ENCODE measurements around the gene NUDT10. TPM values are rescaled to one million over a fixed set of nuclear protein-coding genes. Genes with fewer than 3 reads are reported as not detected.

NUDT10 gene
- total RNA-seq, 4 donors from 2014 or later = 0.83 to 4.8 (median 3.2) TPM

- H3K36me3 ChIP-seq = no peaks in the 10 kb centered on the region
- no peak overlapping the region for H3K4me3 ChIP-seq
- intact Hi-C loops (cut with DNase I) = no loop called here
- H3K27me3 ChIP-seq = no peaks in the 10 kb centered on the region
- no peaks in the 10 kb centered on the region for H3K9me3 ChIP-seq
- no peak overlapping the region for H3K27ac ChIP-seq (replicated peaks in 1 of 4)
- TF ChIP-seq POLR2A (IDR thresholded peaks at IDR 0.05; ENCODE audit: low read depth) (no peak), EP300 (IDR thresholded peaks at IDR 0.05) (no peak), CTCF (IDR thresholded peaks at IDR 0.05) (no peak), POLR2AphosphoS5 (IDR thresholded peaks at IDR 0.05) (no peak)
- H3K4me1 ChIP-seq = peaks cover 0 to 3% (median 0%) of the 10 kb centered on the region in 4 donors
- 71% methylated on average over 4 of the region's 4 CpGs for WGBS
- no peak for DNase-seq (ENCODE audit: extremely low spot score)
Observed at GRCh38 chrX:51334276-51334675, 1.7 kb downstream of the NUDT10 start.

DNA sequence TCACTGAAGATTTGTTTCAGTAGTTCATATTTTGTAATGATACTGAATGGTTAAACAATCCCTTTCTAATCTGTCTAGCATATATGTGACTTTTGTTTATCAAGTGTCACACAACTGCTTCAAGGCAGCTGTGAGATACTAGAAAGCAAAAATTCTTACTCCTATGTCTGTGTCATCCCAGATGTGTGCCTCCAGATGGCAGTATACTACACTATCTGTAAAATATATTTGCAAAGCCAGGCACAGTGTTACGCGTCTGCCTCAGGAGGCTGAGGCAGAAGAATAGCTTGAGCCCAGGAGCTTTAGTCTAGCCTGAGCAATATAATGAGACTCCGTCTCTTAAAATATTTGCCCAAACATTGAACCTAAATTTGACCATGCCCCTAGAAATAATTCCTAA, 4.0 kb downstream of the NUDT10 start:
- peaks cover 0 to 3% (median 0%) of the 10 kb centered on the region in 4 donors for H3K4me1 ChIP-seq
- TF ChIP-seq CTCF (IDR thresholded peaks at IDR 0.05) (peak; percentile 47 to 54 (median 53)), POLR2A (IDR thresholded peaks at IDR 0.05; ENCODE audit: low read depth) (no peak)
- H3K9me3 ChIP-seq = no peaks in the 10 kb centered on the region
- intact Hi-C loops (cut with DNase I) = loop anchor here (5.0 kb wide), 1 partner anchor 86 kb away; no protein-coding TSS in a partner anchor
- 13% methylated on average over 3 of the region's 3 CpGs for WGBS
- H3K27me3 ChIP-seq = no peaks in the 10 kb centered on the region
- no peak overlapping the region for H3K27ac ChIP-seq (replicated peaks in 1 of 4)
- H3K36me3 ChIP-seq = no peaks in the 10 kb centered on the region
- no peak for DNase-seq (ENCODE audit: extremely low spot score)
- no peak overlapping the region for H3K4me3 ChIP-seq

DNA sequence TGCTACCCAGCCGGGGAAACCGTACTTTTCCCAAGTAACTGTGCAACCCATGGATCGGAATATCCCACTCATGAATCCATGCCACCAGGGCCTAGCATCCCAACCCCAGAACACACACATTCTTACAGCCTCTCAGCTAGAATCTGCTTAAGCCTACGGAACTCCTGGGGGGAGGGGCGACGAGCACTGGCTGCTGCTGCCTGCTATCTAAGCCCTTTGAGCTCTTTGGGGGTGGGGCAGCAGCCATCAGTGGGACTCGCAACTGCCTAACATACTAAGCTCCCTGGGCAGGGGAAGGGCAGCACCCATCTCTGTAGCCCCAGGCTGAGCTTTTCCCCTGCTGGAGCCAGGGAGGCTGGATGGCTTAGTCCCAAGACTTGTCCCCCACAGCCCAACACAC, 28.6 kb downstream of the NUDT10 start:
- Histone ChIP-seq H3K4me3 (no peak overlapping the region), H3K9me3 (peaks cover 0 to 22% (median 0%) of the 10 kb centered on the region in 4 donors), H3K27me3 (peaks cover 0 to 8% (median 0%) of the 10 kb centered on the region in 4 donors), H3K4me1 (no peaks in the 10 kb centered on the region), H3K36me3 (no peaks in the 10 kb centered on the region), H3K27ac (replicated peaks in 1 of 4) (no peak overlapping the region)
- WGBS = 83% methylated on average over 7 of the region's 7 CpGs
- intact Hi-C loops (cut with DNase I) = no loop called here
- no peak for DNase-seq (ENCODE audit: extremely low spot score)
- TF ChIP-seq POLR2A (IDR thresholded peaks at IDR 0.05; ENCODE audit: low read depth) = no peak
- TF ChIP-seq EP300 (IDR thresholded peaks at IDR 0.05) = no peak
- TF ChIP-seq CTCF (IDR thresholded peaks at IDR 0.05) = no peak
- TF ChIP-seq POLR2AphosphoS5 (IDR thresholded peaks at IDR 0.05) = no peak

DNA sequence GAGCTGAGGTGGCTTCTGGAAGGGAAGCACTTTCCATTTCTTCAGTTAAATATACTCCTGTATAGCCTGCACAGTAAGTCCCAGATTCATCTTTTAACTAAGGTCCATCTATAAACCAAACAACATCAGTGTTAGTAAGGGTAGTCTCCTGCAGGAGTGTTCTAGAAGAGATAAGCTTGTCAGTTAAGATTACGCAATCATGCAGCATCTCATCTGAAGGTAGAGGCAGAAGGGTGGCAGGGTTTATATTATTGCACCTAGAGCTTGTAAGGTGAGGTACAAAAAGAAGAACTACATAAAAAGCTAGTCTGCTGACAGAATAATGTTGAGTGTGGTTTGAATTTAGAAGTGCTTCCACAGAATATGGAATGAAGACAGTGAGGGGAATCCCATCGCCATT, 44.0 kb downstream of the NUDT10 start:
- DNase-seq (ENCODE audit: extremely low spot score) = no peak
- 65% methylated on average over 2 of the region's 2 CpGs for WGBS
- intact Hi-C loops (cut with DNase I) = no loop called here
- Histone ChIP-seq H3K4me1 (no peaks in the 10 kb centered on the region), H3K27ac (replicated peaks in 1 of 4) (no peak overlapping the region), H3K27me3 (no peaks in the 10 kb centered on the region), H3K4me3 (no peak overlapping the region), H3K36me3 (no peaks in the 10 kb centered on the region), H3K9me3 (no peaks in the 10 kb centered on the region)
- no peak for TF ChIP-seq CTCF (IDR thresholded peaks at IDR 0.05)
- TF ChIP-seq POLR2A (IDR thresholded peaks at IDR 0.05; ENCODE audit: low read depth) = no peak
- no peak for TF ChIP-seq EP300 (IDR thresholded peaks at IDR 0.05)
- no peak for TF ChIP-seq POLR2AphosphoS5 (IDR thresholded peaks at IDR 0.05)

Other genes with a start within 250 kb of the NUDT10 start
- 1 to 10 TPM; 1.2 to 3.4 (median 2.7) TPM for gene NUDT11, start 163.8 kb downstream of the NUDT10 start, total RNA-seq

All from esophagus muscularis mucosa (tissue), 4 donors.